ENCODE data around the gene ABI3BP. TPM values are rescaled to one million over a fixed set of nuclear protein-coding genes. Genes with fewer than 3 reads are reported as not detected.

The ABI3BP gene
- total RNA-seq, 4 donors from 2014 or later, result 18.2 to 77.0 (median 29.4) TPM

- no peaks in the 10 kb centered on the region for H3K27me3 ChIP-seq
- peaks cover 0 to 8% (median 0%) of the 10 kb centered on the region in 4 donors for H3K4me1 ChIP-seq
- no peak overlapping the region for H3K4me3 ChIP-seq
- no peak for TF ChIP-seq POLR2A (IDR thresholded peaks at IDR 0.05)
- H3K9me3 ChIP-seq, result no peaks in the 10 kb centered on the region
- peak in 1 of 3 donors; percentile 58 for DNase-seq
- H3K27ac ChIP-seq, result no peak overlapping the region
- H3K36me3 ChIP-seq, result peaks cover 0 to 86% (median 0%) of the 10 kb centered on the region in 3 donors
These were observed 267.2 kb downstream of the ABI3BP start for GRCh38 chr3:100725935-100726513.

- H3K4me1 ChIP-seq, result peaks cover 0 to 18% (median 0%) of the 10 kb centered on the region in 4 donors
- no peaks in the 10 kb centered on the region for H3K9me3 ChIP-seq
- H3K4me3 ChIP-seq, result no peak overlapping the region
- no peak overlapping the region for H3K27ac ChIP-seq
- DNase-seq, result no peak
- no peak for TF ChIP-seq POLR2A (IDR thresholded peaks at IDR 0.05)
- TF ChIP-seq CTCF (IDR thresholded peaks at IDR 0.05), result no peak
- peaks cover 0 to 69% (median 0%) of the 10 kb centered on the region in 3 donors for H3K36me3 ChIP-seq
- H3K27me3 ChIP-seq, result no peaks in the 10 kb centered on the region
These were observed 272.8 kb downstream of the ABI3BP start for GRCh38 chr3:100720426-100720825.

GRCh38 chr3:100719136-100719535 lies 274.1 kb downstream of the ABI3BP start:
- no peaks in the 10 kb centered on the region for H3K27me3 ChIP-seq
- H3K9me3 ChIP-seq, result no peaks in the 10 kb centered on the region
- no peak overlapping the region for H3K27ac ChIP-seq
- no peak for DNase-seq
- peaks cover 0 to 63% (median 0%) of the 10 kb centered on the region in 3 donors for H3K36me3 ChIP-seq
- TF ChIP-seq CTCF (IDR thresholded peaks at IDR 0.05) (no peak), POLR2A (IDR thresholded peaks at IDR 0.05) (no peak)
- peaks cover 0 to 18% (median 0%) of the 10 kb centered on the region in 4 donors for H3K4me1 ChIP-seq
- no peak overlapping the region for H3K4me3 ChIP-seq

- no peak overlapping the region for H3K4me3 ChIP-seq
- H3K27me3 ChIP-seq, result no peaks in the 10 kb centered on the region
- H3K27ac ChIP-seq, result no peak overlapping the region
- peaks cover 0 to 58% (median 0%) of the 10 kb centered on the region in 3 donors for H3K36me3 ChIP-seq
- no peaks in the 10 kb centered on the region for H3K9me3 ChIP-seq
- no peak for DNase-seq
- TF ChIP-seq POLR2A (IDR thresholded peaks at IDR 0.05) (no peak), CTCF (IDR thresholded peaks at IDR 0.05) (no peak)
- peaks cover 0 to 18% (median 0%) of the 10 kb centered on the region in 4 donors for H3K4me1 ChIP-seq
These were observed 275.4 kb downstream of the ABI3BP start for GRCh38 chr3:100717637-100718487.

- Histone ChIP-seq H3K4me1 (peaks cover 0 to 18% (median 0%) of the 10 kb centered on the region in 4 donors), H3K36me3 (peaks cover 0 to 51% (median 0%) of the 10 kb centered on the region in 3 donors), H3K27me3 (no peaks in the 10 kb centered on the region), H3K27ac (no peak overlapping the region), H3K4me3 (no peak overlapping the region), H3K9me3 (no peaks in the 10 kb centered on the region)
- no peak for DNase-seq
- TF ChIP-seq POLR2A (IDR thresholded peaks at IDR 0.05) (no peak), CTCF (IDR thresholded peaks at IDR 0.05) (no peak)
These were observed 276.2 kb downstream of the ABI3BP start for GRCh38 chr3:100717063-100717462.

GRCh38 chr3:100715176-100715575 lies 278.0 kb downstream of the ABI3BP start:
- DNase-seq, result no peak
- Histone ChIP-seq H3K4me3 (no peak overlapping the region), H3K36me3 (peaks cover 0 to 32% (median 0%) of the 10 kb centered on the region in 3 donors), H3K9me3 (no peaks in the 10 kb centered on the region), H3K27me3 (no peaks in the 10 kb centered on the region), H3K27ac (no peak overlapping the region), H3K4me1 (peaks cover 0 to 33% (median 0%) of the 10 kb centered on the region in 4 donors)
- TF ChIP-seq CTCF (IDR thresholded peaks at IDR 0.05) (no peak), POLR2A (IDR thresholded peaks at IDR 0.05) (no peak)

Measured in Peyer's patch (tissue), 4 donors.